ENCODE measurements around the gene SGCD. TPM values are rescaled to one million over a fixed set of nuclear protein-coding genes. Genes with fewer than 3 reads are reported as not detected.

SGCD gene
- total RNA-seq, 1 experiment from 2014 or later, result not detected

GRCh38 chr5:156401804-156402203 lies 74.8 kb downstream of the SGCD start:
- BruUV-seq (replicated peaks), result no TSS peak
- POLR2A ChIA-PET, result no interaction called here

GRCh38 chr5:156402387-156402921 lies 75.5 kb downstream of the SGCD start:
- POLR2A ChIA-PET, result no interaction called here
- in situ Hi-C loops (cut with HindIII; ENCODE audit: low pct_unique_long_range_greater_than_20kb, low sequenced_read_pairs) (no loop called here), intact Hi-C loops (cut with micrococcal nuclease; ENCODE audit: unreplicated experiment) (no loop called here)
- no peak overlapping the region for H3K27ac ChIP-seq (ENCODE audit: low read length)
- ATAC-seq (no peak), DNase-seq (ENCODE audit: low read depth, low spot score) (no peak)
- no peaks in the 10 kb centered on the region for H3K27me3 ChIP-seq (ENCODE audit: control insufficient read depth, insufficient read depth, low read length)
- H3K36me3 ChIP-seq (ENCODE audit: control insufficient read depth, insufficient read depth, low read length), result no peaks in the 10 kb centered on the region
- BruUV-seq (replicated peaks), result no TSS peak
- CTCF ChIA-PET, result no interaction called here
- no peaks in the 10 kb centered on the region for H3K9me3 ChIP-seq (ENCODE audit: control insufficient read depth, insufficient read depth, low read depth, low read length)
- H3K4me3 ChIP-seq (ENCODE audit: low read depth in 2 of 2, low read length in 2 of 2), result no peak overlapping the region
- no peaks in the 10 kb centered on the region for H3K4me1 ChIP-seq (ENCODE audit: control insufficient read depth, insufficient read depth, low read length)
- no peak for TF ChIP-seq TCF7L2 (IDR thresholded peaks at IDR 0.05; ENCODE audit: low read depth, low read length)
- no peak for TF ChIP-seq CTCF (IDR thresholded peaks at IDR 0.05)
- no peak for TF ChIP-seq POLR2AphosphoS5 (IDR thresholded peaks at IDR 0.05; ENCODE audit: low read depth, low read length)
- TF ChIP-seq REST (IDR thresholded peaks at IDR 0.05; ENCODE audit: insufficient read depth in 1 of 2, low read depth in 2 of 2, low read length in 1 of 2), result no peak
- TF ChIP-seq SIN3A (IDR thresholded peaks at IDR 0.05; ENCODE audit: borderline replicate concordance, insufficient read depth, low read depth, low read length), result no peak

More at GRCh38 chr5:156401804-156402203, 74.8 kb downstream of the SGCD start:
- TF ChIP-seq CTCF (IDR thresholded peaks at IDR 0.05) (no peak), SIN3A (IDR thresholded peaks at IDR 0.05; ENCODE audit: borderline replicate concordance, insufficient read depth, low read depth, low read length) (no peak), POLR2AphosphoS5 (IDR thresholded peaks at IDR 0.05; ENCODE audit: low read depth, low read length) (no peak), TCF7L2 (IDR thresholded peaks at IDR 0.05; ENCODE audit: low read depth, low read length) (no peak), REST (IDR thresholded peaks at IDR 0.05; ENCODE audit: insufficient read depth in 1 of 2, low read depth in 2 of 2, low read length in 1 of 2) (no peak)
- H3K36me3 ChIP-seq (ENCODE audit: control insufficient read depth, insufficient read depth, low read length), result no peaks in the 10 kb centered on the region
- ATAC-seq (no peak), DNase-seq (ENCODE audit: low read depth, low spot score) (no peak)
- H3K4me1 ChIP-seq (ENCODE audit: control insufficient read depth, insufficient read depth, low read length), result no peaks in the 10 kb centered on the region
- no peak overlapping the region for H3K27ac ChIP-seq (ENCODE audit: low read length)
- no peaks in the 10 kb centered on the region for H3K27me3 ChIP-seq (ENCODE audit: control insufficient read depth, insufficient read depth, low read length)
- H3K4me3 ChIP-seq (ENCODE audit: low read depth in 2 of 2, low read length in 2 of 2), result no peak overlapping the region
- in situ Hi-C loops (cut with HindIII; ENCODE audit: low pct_unique_long_range_greater_than_20kb, low sequenced_read_pairs) (no loop called here), intact Hi-C loops (cut with micrococcal nuclease; ENCODE audit: unreplicated experiment) (no loop called here)
- H3K9me3 ChIP-seq (ENCODE audit: control insufficient read depth, insufficient read depth, low read depth, low read length), result no peaks in the 10 kb centered on the region
- CTCF ChIA-PET, result no interaction called here

All from Panc1 (cell line).